Measurements from ENCODE around the gene PTGER3.
"Not testable (repeated sequence)": the region's sequence is repeated elsewhere in the genome, so short reads cannot be mapped to it uniquely, and the experiment has no call there.

PTGER3 gene

GRCh38 chr1:70977041-70977440, 70.6 kb downstream of the PTGER3 start:
- H3K4me1 Mint-ChIP-seq (ENCODE audit: low read depth), result no peaks in the 10 kb centered on the region
- peaks cover 12% of the 10 kb centered on the region for H3K27me3 Mint-ChIP-seq (ENCODE audit: low read depth)
- H3K4me3 Mint-ChIP-seq, result no peak overlapping the region
- no peaks in the 10 kb centered on the region for H3K9me3 Mint-ChIP-seq
- no peak overlapping the region for H3K27ac Mint-ChIP-seq
- no peaks in the 10 kb centered on the region for H3K36me3 Mint-ChIP-seq (ENCODE audit: low read depth)

- H3K9me3 Mint-ChIP-seq, result no peaks in the 10 kb centered on the region
- no peaks in the 10 kb centered on the region for H3K27me3 Mint-ChIP-seq (ENCODE audit: low read depth)
- no peaks in the 10 kb centered on the region for H3K4me1 Mint-ChIP-seq (ENCODE audit: low read depth)
- H3K4me3 Mint-ChIP-seq, result no peak overlapping the region
- no peak overlapping the region for H3K27ac Mint-ChIP-seq
- no peaks in the 10 kb centered on the region for H3K36me3 Mint-ChIP-seq (ENCODE audit: low read depth)
Measured at GRCh38 chr1:70973754-70974153, 73.9 kb downstream of the PTGER3 start.

- H3K27me3 Mint-ChIP-seq (ENCODE audit: low read depth), result no peaks in the 10 kb centered on the region
- no peaks in the 10 kb centered on the region for H3K9me3 Mint-ChIP-seq
- no peaks in the 10 kb centered on the region for H3K36me3 Mint-ChIP-seq (ENCODE audit: low read depth)
- H3K4me3 Mint-ChIP-seq, result no peak overlapping the region
- H3K27ac Mint-ChIP-seq, result no peak overlapping the region
- H3K4me1 Mint-ChIP-seq (ENCODE audit: low read depth), result no peaks in the 10 kb centered on the region
Measured at GRCh38 chr1:70970407-70970806, 77.2 kb downstream of the PTGER3 start.

- Mint-ChIP-seq H3K4me1 (ENCODE audit: low read depth) (no peaks in the 10 kb centered on the region), H3K27me3 (ENCODE audit: low read depth) (no peaks in the 10 kb centered on the region), H3K4me3 (no peak overlapping the region), H3K27ac (no peak overlapping the region), H3K9me3 (peaks cover 9% of the 10 kb centered on the region), H3K36me3 (ENCODE audit: low read depth) (no peaks in the 10 kb centered on the region)
Measured at GRCh38 chr1:70966018-70966638, 81.5 kb downstream of the PTGER3 start.

GRCh38 chr1:70963374-70963773, 84.2 kb downstream of the PTGER3 start:
- no peak overlapping the region for H3K27ac Mint-ChIP-seq
- peaks cover 9% of the 10 kb centered on the region for H3K9me3 Mint-ChIP-seq
- no peaks in the 10 kb centered on the region for H3K36me3 Mint-ChIP-seq (ENCODE audit: low read depth)
- H3K4me3 Mint-ChIP-seq, result no peak overlapping the region
- H3K27me3 Mint-ChIP-seq (ENCODE audit: low read depth), result no peaks in the 10 kb centered on the region
- H3K4me1 Mint-ChIP-seq (ENCODE audit: low read depth), result no peaks in the 10 kb centered on the region

GRCh38 chr1:70961374-70961975, 86.1 kb downstream of the PTGER3 start:
- Mint-ChIP-seq H3K4me1 (ENCODE audit: low read depth) (no peaks in the 10 kb centered on the region), H3K9me3 (peaks cover 9% of the 10 kb centered on the region), H3K27ac (no peak overlapping the region), H3K27me3 (ENCODE audit: low read depth) (no peaks in the 10 kb centered on the region), H3K4me3 (no peak overlapping the region), H3K36me3 (ENCODE audit: low read depth) (no peaks in the 10 kb centered on the region)

- Mint-ChIP-seq H3K27me3 (ENCODE audit: low read depth) (no peaks in the 10 kb centered on the region), H3K27ac (no peak overlapping the region), H3K36me3 (ENCODE audit: low read depth) (no peaks in the 10 kb centered on the region), H3K4me1 (ENCODE audit: low read depth) (no peaks in the 10 kb centered on the region), H3K4me3 (no peak overlapping the region), H3K9me3 (no peaks in the 10 kb centered on the region)
Measured at GRCh38 chr1:70948396-70949017, 99.1 kb downstream of the PTGER3 start.

- Mint-ChIP-seq H3K27me3 (ENCODE audit: low read depth) (no peaks in the 10 kb centered on the region), H3K27ac (no peak overlapping the region), H3K4me1 (ENCODE audit: low read depth) (no peaks in the 10 kb centered on the region), H3K9me3 (no peaks in the 10 kb centered on the region), H3K4me3 (no peak overlapping the region), H3K36me3 (ENCODE audit: low read depth) (no peaks in the 10 kb centered on the region)
Measured at GRCh38 chr1:70947835-70948234, 99.8 kb downstream of the PTGER3 start.

- H3K9me3 Mint-ChIP-seq, result no peaks in the 10 kb centered on the region
- no peaks in the 10 kb centered on the region for H3K4me1 Mint-ChIP-seq (ENCODE audit: low read depth)
- H3K27me3 Mint-ChIP-seq (ENCODE audit: low read depth), result no peaks in the 10 kb centered on the region
- no peaks in the 10 kb centered on the region for H3K36me3 Mint-ChIP-seq (ENCODE audit: low read depth)
- H3K27ac Mint-ChIP-seq, result no peak overlapping the region
- no peak overlapping the region for H3K4me3 Mint-ChIP-seq
Measured at GRCh38 chr1:70945676-70946075, 101.9 kb downstream of the PTGER3 start.

- Mint-ChIP-seq H3K36me3 (ENCODE audit: low read depth) (no peaks in the 10 kb centered on the region), H3K4me3 (no peak overlapping the region), H3K9me3 (peaks cover 2% of the 10 kb centered on the region), H3K4me1 (ENCODE audit: low read depth) (no peaks in the 10 kb centered on the region), H3K27ac (no peak overlapping the region), H3K27me3 (ENCODE audit: low read depth) (no peaks in the 10 kb centered on the region)
Measured at GRCh38 chr1:70945251-70945650, 102.4 kb downstream of the PTGER3 start.

- peaks cover 5% of the 10 kb centered on the region for H3K9me3 Mint-ChIP-seq
- H3K4me1 Mint-ChIP-seq (ENCODE audit: low read depth), result no peaks in the 10 kb centered on the region
- H3K36me3 Mint-ChIP-seq (ENCODE audit: low read depth), result no peaks in the 10 kb centered on the region
Measured at GRCh38 chr1:70941563-70941962, 106.1 kb downstream of the PTGER3 start.

GRCh38 chr1:70940398-70940797, 107.2 kb downstream of the PTGER3 start:
- H3K4me1 Mint-ChIP-seq (ENCODE audit: low read depth); H3K27me3 Mint-ChIP-seq (ENCODE audit: low read depth); H3K9me3 Mint-ChIP-seq; H3K36me3 Mint-ChIP-seq (ENCODE audit: low read depth); H3K27ac Mint-ChIP-seq; H3K4me3 Mint-ChIP-seq: not testable (repeated sequence)

More at GRCh38 chr1:70941563-70941962, 106.1 kb downstream of the PTGER3 start:
- Mint-ChIP-seq H3K4me3 (no peak overlapping the region), H3K27me3 (ENCODE audit: low read depth) (peaks cover 2% of the 10 kb centered on the region), H3K27ac (no peak overlapping the region)

- peaks cover 2% of the 10 kb centered on the region for H3K36me3 Mint-ChIP-seq (ENCODE audit: low read depth)
- H3K27me3 Mint-ChIP-seq (ENCODE audit: low read depth), result peaks cover 4% of the 10 kb centered on the region
- no peak overlapping the region for H3K4me3 Mint-ChIP-seq
- H3K9me3 Mint-ChIP-seq, result no peaks in the 10 kb centered on the region
- H3K4me1 Mint-ChIP-seq (ENCODE audit: low read depth), result peaks cover 8% of the 10 kb centered on the region
- H3K27ac Mint-ChIP-seq, result no peak overlapping the region
Measured at GRCh38 chr1:70934194-70934961, 113.2 kb downstream of the PTGER3 start.

GRCh38 chr1:70930062-70930461, 117.6 kb downstream of the PTGER3 start:
- Mint-ChIP-seq H3K36me3 (ENCODE audit: low read depth) (peaks cover 2% of the 10 kb centered on the region), H3K9me3 (peaks cover 3% of the 10 kb centered on the region), H3K4me3 (peak overlapping the region; percentile 8), H3K27ac (no peak overlapping the region), H3K27me3 (ENCODE audit: low read depth) (no peaks in the 10 kb centered on the region), H3K4me1 (ENCODE audit: low read depth) (peaks cover 8% of the 10 kb centered on the region)

- Mint-ChIP-seq H3K36me3 (ENCODE audit: low read depth) (peaks cover 2% of the 10 kb centered on the region), H3K4me3 (no peak overlapping the region), H3K4me1 (ENCODE audit: low read depth) (no peaks in the 10 kb centered on the region), H3K9me3 (peaks cover 30% of the 10 kb centered on the region), H3K27me3 (ENCODE audit: low read depth) (no peaks in the 10 kb centered on the region), H3K27ac (no peak overlapping the region)
Measured at GRCh38 chr1:70922196-70922595, 125.4 kb downstream of the PTGER3 start.
